GM10266 (cell line): ENCODE measurements around the gene CIZ1.
A peak's percentile ranks its signal among the peaks of the same experiment; 100 is the strongest.

ENCODE experiments used
- DNase-seq: peaks from one replicate; pipeline ENCODE4 v3.0.0; 2012; ENCODE audit errors: extremely low spot score
- TF ChIP-seq, protein P1 (sequence below): IDR thresholded peaks from 2 replicates; pipeline ENCODE4 v1.5.1; 2012; ENCODE audit warnings: mild to moderate bottlenecking, low read depth; ENCODE audit not compliant: control insufficient read depth, insufficient read depth; ENCODE audit errors: missing control alignments

Gene CIZ1

DNA sequence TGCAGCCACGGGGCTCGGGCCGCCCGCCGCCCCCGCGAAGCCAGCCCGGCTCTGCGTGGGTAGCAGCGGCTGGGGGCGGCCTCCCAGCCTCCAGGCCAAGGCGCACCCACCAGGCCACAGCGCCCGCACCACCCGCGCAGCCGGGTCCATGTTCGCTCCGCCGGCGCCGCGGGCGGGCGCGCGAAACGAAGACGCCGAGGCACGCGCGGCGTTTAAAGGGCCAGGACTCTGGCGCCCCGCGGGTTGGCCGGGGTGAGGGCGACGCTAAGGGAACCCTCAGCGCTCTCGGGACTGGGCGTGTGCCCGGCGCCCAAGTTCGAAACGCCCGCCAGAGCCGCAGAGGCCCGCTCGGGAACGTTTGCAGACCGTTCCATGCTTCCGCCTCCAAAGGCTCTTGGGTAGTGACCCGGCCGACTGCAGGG is 63.8 kb downstream of the CIZ1 start, which contains the start of gene PTGES2:
Gene PTGES2, minus strand, starts transcription at position 162 of the 422 bp plus-strand sequence. Its CDS starts 12 bp downstream, at position 150.
- DNase-seq, result peak; percentile 82
- TF ChIP-seq, protein P1, sequence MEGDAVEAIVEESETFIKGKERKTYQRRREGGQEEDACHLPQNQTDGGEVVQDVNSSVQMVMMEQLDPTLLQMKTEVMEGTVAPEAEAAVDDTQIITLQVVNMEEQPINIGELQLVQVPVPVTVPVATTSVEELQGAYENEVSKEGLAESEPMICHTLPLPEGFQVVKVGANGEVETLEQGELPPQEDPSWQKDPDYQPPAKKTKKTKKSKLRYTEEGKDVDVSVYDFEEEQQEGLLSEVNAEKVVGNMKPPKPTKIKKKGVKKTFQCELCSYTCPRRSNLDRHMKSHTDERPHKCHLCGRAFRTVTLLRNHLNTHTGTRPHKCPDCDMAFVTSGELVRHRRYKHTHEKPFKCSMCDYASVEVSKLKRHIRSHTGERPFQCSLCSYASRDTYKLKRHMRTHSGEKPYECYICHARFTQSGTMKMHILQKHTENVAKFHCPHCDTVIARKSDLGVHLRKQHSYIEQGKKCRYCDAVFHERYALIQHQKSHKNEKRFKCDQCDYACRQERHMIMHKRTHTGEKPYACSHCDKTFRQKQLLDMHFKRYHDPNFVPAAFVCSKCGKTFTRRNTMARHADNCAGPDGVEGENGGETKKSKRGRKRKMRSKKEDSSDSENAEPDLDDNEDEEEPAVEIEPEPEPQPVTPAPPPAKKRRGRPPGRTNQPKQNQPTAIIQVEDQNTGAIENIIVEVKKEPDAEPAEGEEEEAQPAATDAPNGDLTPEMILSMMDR, result no peak

DNA sequence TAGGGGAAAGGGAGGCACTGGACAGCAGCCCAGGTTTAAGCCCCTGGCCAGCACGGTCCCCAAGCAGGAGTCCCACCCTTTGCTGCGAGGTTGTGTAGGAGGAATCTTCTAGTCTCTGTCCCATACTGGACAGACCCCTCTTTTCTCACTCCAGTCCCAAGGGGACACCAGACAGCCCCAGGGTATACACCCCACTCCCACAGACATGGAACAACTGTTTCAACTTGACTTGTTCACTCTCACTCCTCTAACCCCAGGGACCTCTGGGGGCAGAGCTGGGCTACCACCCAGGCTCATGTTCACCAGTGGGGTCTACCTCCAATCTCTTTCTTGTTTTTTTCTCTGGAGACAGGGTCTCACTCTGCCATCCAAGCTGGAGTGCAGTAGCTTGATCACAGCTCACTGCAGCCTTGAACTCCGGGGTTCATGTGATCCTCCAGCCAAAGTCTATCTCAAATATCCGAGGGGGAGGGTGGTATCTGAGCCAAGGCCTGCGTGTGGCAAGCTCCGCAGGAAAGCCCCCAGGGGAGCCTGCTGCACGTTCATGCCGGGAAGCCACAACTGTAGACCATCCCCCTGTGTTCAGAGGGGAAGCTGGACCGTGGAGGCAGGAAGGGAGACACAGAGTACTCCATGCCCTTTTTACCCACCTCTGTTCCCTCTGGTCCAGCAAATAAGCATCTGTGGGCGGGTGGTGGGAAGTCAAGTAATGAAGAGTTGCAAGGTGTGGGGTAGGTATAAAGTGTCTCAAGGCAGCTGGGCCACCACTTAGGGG is 65.6 kb downstream of the CIZ1 start:
- TF ChIP-seq, protein P1, result no peak
- no peak for DNase-seq

DNA sequence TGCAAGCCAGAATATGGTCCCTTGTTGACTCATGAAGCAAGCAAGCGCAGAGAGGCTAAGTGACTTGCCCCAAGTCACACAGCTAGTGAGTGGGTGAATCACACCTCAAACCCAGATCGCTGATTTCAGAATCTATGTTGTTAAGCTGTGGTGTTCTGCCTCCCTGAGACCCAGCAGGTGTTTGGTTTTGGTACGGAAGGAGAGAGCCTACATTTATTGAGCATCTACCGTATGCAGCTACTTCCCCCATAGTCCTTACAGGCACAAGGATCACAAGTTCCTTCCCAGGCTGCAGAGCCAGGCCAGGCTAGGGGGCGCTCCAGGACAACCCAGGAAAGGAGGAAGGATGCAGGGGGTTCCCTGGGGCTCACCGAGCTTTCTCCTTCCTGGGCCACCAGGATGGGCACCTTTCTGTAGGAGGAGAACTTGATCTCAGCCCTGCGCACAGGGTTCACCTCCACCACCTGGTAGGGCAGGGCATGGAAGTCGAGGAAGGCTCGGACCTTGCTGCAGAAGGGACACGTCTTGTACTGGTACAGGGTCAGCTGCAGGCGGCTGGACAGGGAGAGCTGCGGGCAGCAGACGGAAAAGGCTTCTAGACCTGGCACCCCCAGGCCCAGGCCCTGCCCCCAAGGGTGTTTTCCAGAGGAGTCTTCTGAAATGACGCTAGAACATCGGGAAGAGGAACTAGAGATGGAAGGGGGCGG is 66.3 kb downstream of the CIZ1 start:
- TF ChIP-seq, protein P1, result peak; percentile 71

DNA sequence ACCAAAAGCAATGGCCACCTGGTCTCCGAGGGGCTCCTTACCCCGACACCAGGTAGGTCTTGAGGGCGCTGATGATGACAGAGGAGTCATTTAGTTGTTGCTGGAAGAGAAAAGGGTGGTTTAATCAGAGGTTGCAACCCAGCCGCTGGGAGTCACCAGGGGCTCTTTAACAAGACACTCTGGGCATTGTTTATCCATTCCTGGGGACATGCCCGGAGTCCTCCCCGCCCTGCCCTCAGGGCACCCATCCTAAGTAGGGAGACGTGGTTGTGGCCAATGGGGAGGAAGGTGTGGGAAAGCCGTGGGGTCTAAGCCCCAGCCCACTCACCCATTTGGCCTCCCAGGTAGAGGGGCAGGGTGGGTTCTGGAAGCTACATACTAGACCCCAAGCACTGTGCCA is 66.9 kb downstream of the CIZ1 start:
- TF ChIP-seq, protein P1, result no peak
- no peak for DNase-seq

More for the DNA sequence above, 66.3 kb downstream of the CIZ1 start:
- DNase-seq, result no peak

DNA sequence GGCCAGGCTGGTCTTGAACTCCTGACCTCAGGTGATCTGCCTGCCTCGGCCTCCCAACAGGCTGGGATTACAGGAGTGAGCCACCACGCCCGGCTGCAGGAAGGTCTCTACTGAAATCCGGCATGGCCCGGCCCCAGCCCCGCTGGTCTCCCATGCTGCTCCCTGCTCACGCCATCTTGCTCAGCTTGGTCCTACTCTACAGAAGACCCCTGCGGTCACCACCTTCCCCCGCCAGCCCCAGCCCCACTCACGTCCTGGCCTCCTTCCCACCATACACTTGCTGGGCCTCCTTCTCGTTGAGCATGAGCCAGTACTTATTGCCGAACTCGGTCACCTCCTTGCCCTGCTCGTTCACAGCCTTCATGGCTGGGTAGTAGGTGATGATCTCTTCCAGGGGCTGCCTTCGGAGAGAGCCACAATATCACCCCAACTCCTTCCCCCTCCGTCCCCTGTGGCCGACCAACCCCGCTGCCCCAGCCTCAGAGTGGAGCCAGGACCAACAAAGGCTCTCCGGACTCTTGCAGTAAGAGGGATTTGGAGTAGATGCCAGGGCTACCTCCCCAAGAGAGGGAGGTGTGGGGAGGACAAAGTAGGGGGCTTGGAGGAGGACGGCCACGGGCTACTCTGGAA is 67.8 kb downstream of the CIZ1 start:
- TF ChIP-seq, protein P1, result no peak
- no peak for DNase-seq

DNA sequence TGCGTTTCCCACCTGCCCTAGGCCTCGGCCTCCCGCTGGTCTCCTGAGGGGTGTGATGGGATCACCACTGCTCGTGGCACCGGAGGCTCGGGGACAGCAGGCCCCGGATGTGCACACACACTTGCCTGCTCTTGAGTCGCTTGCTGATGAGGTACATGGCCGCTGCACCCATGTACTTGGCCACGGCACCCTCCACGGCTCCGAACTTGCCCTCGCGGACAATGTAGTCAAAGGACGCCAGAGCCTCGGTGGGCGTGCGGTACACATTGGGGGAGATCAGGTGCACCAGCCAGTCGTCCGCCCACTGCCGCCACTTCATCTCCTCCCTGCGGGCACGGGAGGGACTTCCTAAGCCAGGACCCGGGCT is 68.6 kb downstream of the CIZ1 start:
- DNase-seq, result no peak
- TF ChIP-seq, protein P1, result no peak
